HCT116 (cell line): ENCODE measurements around the gene DHX40. TPM values are rescaled to one million over a fixed set of nuclear protein-coding genes. Genes with fewer than 3 reads are reported as not detected.

Experiments
- ATAC-seq: fragments of 200-7000 bp; cut with Tn5 transposase; 2 replicates; pipeline ENCODE4 v1.9.1; 2020; ENCODE audit warnings: mild to moderate bottlenecking, moderate library complexity
- BruUV-seq: library from RNA; stranded (reverse); fragments of 400-500 nt; replicated peaks from 2 replicates; lab custom pipeline; 2021; lab: Mats Ljungman, UMichigan
- CTCF ChIA-PET: fragments of 300-600 bp; sonication (Branson Sonifier 250); formaldehyde crosslinking; loops from one replicate; lab custom pipeline; 2021; ENCODE audit warnings: antibody characterized with exemption; lab: Charles Lee
- POLR2A ChIA-PET: fragments of 300-600, 350-600 bp; sonication (Branson Sonifier 250); formaldehyde crosslinking; loops from one replicate; lab custom pipeline; 2021; ENCODE audit warnings: antibody characterized with exemption; lab: Charles Lee
- RAD21 ChIA-PET, 2 experiments: fragments of 300-600 bp; sonication (Branson Sonifier 250); formaldehyde crosslinking; loops; one replicate each; lab custom pipeline; 2023; ENCODE audit warnings: low total read pairs in 2 of 2; ENCODE audit not compliant: uncharacterized antibody in 2 of 2, unreplicated experiment in 2 of 2, low non-redundant PET in 1 of 2; lab: Charles Lee
- DNase-seq: peaks from one replicate; pipeline ENCODE4 v3.0.0-alpha.2; 2010; ENCODE audit warnings: low read depth, low spot score
- H2AFZ ChIP-seq: fragments of 200-600 bp; shearing (Covaris generic), sonication (generic); 2 replicates; pipeline ENCODE4 v1.6.1; 2017; ENCODE audit warnings: low read depth, mixed run types, mixed read lengths, antibody characterized with exemption, low read length; ENCODE audit not compliant: poor library complexity, severe bottlenecking
- H3K27ac ChIP-seq: 2 replicates; pipeline ENCODE4 v1.5.1; 2012; ENCODE audit warnings: low read depth, low read length
- H3K27me3 ChIP-seq: fragments of 200-600 bp; sonication (generic); 2 replicates; pipeline ENCODE4 v1.6.1; 2016; ENCODE audit warnings: mixed run types, low read length, mixed read lengths; ENCODE audit not compliant: insufficient read depth
- H3K36me3 ChIP-seq, 2 experiments: fragments of 200-500 bp in 1 of 2; fragments of 200-600 bp in 1 of 2; sonication (Bioruptor generic) in 1 of 2; sonication (generic) in 1 of 2; 2 replicates each; pipeline versions ENCODE4 v1.5.1 to v1.6.1; 2014 to 2016; ENCODE audit warnings: low read length in 2 of 2, inconsistent platforms in 1 of 2, mixed read lengths in 1 of 2, mixed run types in 1 of 2; ENCODE audit not compliant: insufficient read depth in 2 of 2, control insufficient read depth in 1 of 2
- H3K4me1 ChIP-seq, 2 experiments: fragments of 200-600 bp in 1 of 2; sonication (generic) in 1 of 2; 2 replicates each; pipeline versions ENCODE4 v1.5.1 to v1.6.1; 2012 to 2017; ENCODE audit warnings: low read length in 2 of 2, inconsistent platforms in 1 of 2, mild to moderate bottlenecking in 1 of 2, mixed read lengths in 1 of 2, mixed run types in 1 of 2, moderate library complexity in 1 of 2; ENCODE audit not compliant: insufficient read depth in 2 of 2, control insufficient read depth in 1 of 2
- H3K4me2 ChIP-seq: fragments of 200-600 bp; sonication (generic); 2 replicates; pipeline ENCODE4 v1.6.1; 2017; ENCODE audit warnings: mixed run types, low read length, mixed read lengths
- H3K4me3 ChIP-seq, 2 experiments: fragments of 200-600 bp in 1 of 2; sonication (generic) in 1 of 2; replicated peaks in 1 of 2; 2 replicates each; pipeline ENCODE4 v1.5.1; 2011 to 2016; ENCODE audit warnings: low read length in 2 of 2, control low read depth in 1 of 2, low read depth in 1 of 2, mild to moderate bottlenecking in 1 of 2, mixed read lengths in 1 of 2, mixed run types in 1 of 2
- H3K79me2 ChIP-seq: fragments of 200-600 bp; sonication (generic); 2 replicates; pipeline ENCODE4 v1.6.1; 2017; ENCODE audit warnings: mild to moderate bottlenecking, mixed run types, low read length, moderate library complexity, mixed read lengths; ENCODE audit not compliant: insufficient read depth
- H3K9ac ChIP-seq: fragments of 200-600 bp; sonication (generic); 2 replicates; pipeline ENCODE4 v1.6.1; 2016; ENCODE audit warnings: low read length, mixed read lengths
- H3K9me2 ChIP-seq: fragments of 200-600 bp; sonication (generic), shearing (Covaris generic); 2 replicates; pipeline ENCODE4 v1.6.1; 2017; ENCODE audit warnings: mixed run types, mild to moderate bottlenecking, moderate library complexity; ENCODE audit not compliant: insufficient read depth
- H3K9me3 ChIP-seq, 2 experiments: fragments of 200-500 bp in 1 of 2; fragments of 200-600 bp in 1 of 2; sonication (Bioruptor generic) in 1 of 2; sonication (generic) in 1 of 2; 2 replicates each; pipeline ENCODE4 v1.6.1; 2014 to 2017; ENCODE audit warnings: low read length in 2 of 2, mixed read lengths in 2 of 2, inconsistent platforms in 1 of 2, low read depth in 1 of 2, mild to moderate bottlenecking in 1 of 2, mixed run types in 1 of 2, moderate library complexity in 1 of 2; ENCODE audit not compliant: control insufficient read depth in 1 of 2, insufficient read depth in 1 of 2
- H4K20me1 ChIP-seq: fragments of 200-600 bp; sonication (generic), shearing (Covaris generic); 2 replicates; pipeline ENCODE4 v1.6.1; 2017; ENCODE audit warnings: mixed run types, mild to moderate bottlenecking, moderate library complexity; ENCODE audit not compliant: insufficient read depth
- ELF1 ChIP-seq: IDR thresholded peaks from 2 replicates; pipeline ENCODE4 v1.6.1; 2012; ENCODE audit warnings: low read depth, borderline replicate concordance
- EZH2 ChIP-seq: fragments of 200-600 bp; sonication (generic); IDR thresholded peaks from 2 replicates; pipeline ENCODE4 v1.6.1; 2017; ENCODE audit warnings: antibody characterized with exemption, mixed run types
- FOSL1 ChIP-seq: IDR thresholded peaks from 2 replicates; pipeline ENCODE4 v1.6.1; 2012; ENCODE audit warnings: low read depth
- JUND ChIP-seq: IDR thresholded peaks from 2 replicates; pipeline ENCODE4 v1.6.1; 2012
- POLR2A ChIP-seq: IDR thresholded peaks from 2 replicates; pipeline ENCODE4 v1.7.0; 2011; ENCODE audit warnings: borderline replicate concordance; ENCODE audit not compliant: insufficient read depth, insufficient read length; ENCODE audit errors: extremely low read depth
- RAD21 ChIP-seq: IDR thresholded peaks from 2 replicates; pipeline ENCODE4 v1.6.1; 2012; ENCODE audit warnings: low read depth, mild to moderate bottlenecking
- TCF7L2 ChIP-seq: IDR thresholded peaks from 2 replicates; pipeline ENCODE4 v1.7.0; 2011; ENCODE audit warnings: borderline replicate concordance, inconsistent platforms; ENCODE audit not compliant: insufficient read depth, insufficient read length; ENCODE audit errors: extremely low read depth
- ZFX ChIP-seq: fragments of 450-650 bp; IDR thresholded peaks from 2 replicates; pipeline ENCODE4 v1.6.1; 2017
- intact Hi-C: fragments of 100-400 bp; cut with micrococcal nuclease; formaldehyde crosslinking; loops from 2 replicates; pipeline ENCODE4 v1.10.0; 2022
- total RNA-seq: library from RNA; stranded (reverse); gene quantifications from one replicate; pipeline ENCODE4 v1.2.1, GENCODE V29; 2021; ENCODE audit not compliant: unreplicated experiment
- TF ChIP-seq, protein P1 (sequence below): IDR thresholded peaks from 2 replicates; pipeline ENCODE4 v1.6.1; 2012
- TF ChIP-seq, protein P2 (sequence below): IDR thresholded peaks from 2 replicates; pipeline ENCODE4 v1.6.1; 2011; ENCODE audit warnings: mild to moderate bottlenecking, low read length, moderate library complexity; ENCODE audit not compliant: insufficient replicate concordance; ENCODE audit errors: extremely low read depth
- TF ChIP-seq, protein P3 (sequence below): IDR thresholded peaks from 2 replicates; pipeline ENCODE4 v1.6.1; 2012

Gene DHX40
- total RNA-seq, 1 experiment from 2014 or later: 58.7 TPM

DNA sequence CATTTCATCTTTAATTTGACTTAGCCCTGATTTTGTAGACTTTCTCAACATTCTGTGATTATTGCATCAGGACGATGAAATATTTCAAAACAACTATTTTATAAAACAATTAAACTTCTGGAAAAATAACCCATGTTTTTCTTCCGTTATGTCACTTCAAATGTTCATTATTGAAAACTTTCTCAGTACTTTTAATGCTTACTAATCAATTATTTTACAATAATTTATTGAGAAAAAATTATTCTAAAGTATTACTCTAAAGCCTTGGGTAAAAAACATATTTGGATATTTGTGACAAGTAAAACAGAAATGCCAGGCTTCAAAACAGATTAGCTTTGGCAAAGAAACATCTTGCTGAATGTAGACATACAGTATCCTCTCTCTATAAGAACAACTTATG, 46.3 kb upstream of the DHX40 start:
- H3K4me1 ChIP-seq: peaks cover 0 to 10% of the 10 kb centered on the region in 2 experiments; a peak in 2 of 4 replicates
- no peaks in the 10 kb centered on the region for H3K9me2 ChIP-seq
- TF ChIP-seq, protein P1, sequence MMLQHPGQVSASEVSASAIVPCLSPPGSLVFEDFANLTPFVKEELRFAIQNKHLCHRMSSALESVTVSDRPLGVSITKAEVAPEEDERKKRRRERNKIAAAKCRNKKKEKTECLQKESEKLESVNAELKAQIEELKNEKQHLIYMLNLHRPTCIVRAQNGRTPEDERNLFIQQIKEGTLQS: no peak
- TF ChIP-seq RAD21: no peak
- TF ChIP-seq TCF7L2: no peak
- TF ChIP-seq, protein P2, sequence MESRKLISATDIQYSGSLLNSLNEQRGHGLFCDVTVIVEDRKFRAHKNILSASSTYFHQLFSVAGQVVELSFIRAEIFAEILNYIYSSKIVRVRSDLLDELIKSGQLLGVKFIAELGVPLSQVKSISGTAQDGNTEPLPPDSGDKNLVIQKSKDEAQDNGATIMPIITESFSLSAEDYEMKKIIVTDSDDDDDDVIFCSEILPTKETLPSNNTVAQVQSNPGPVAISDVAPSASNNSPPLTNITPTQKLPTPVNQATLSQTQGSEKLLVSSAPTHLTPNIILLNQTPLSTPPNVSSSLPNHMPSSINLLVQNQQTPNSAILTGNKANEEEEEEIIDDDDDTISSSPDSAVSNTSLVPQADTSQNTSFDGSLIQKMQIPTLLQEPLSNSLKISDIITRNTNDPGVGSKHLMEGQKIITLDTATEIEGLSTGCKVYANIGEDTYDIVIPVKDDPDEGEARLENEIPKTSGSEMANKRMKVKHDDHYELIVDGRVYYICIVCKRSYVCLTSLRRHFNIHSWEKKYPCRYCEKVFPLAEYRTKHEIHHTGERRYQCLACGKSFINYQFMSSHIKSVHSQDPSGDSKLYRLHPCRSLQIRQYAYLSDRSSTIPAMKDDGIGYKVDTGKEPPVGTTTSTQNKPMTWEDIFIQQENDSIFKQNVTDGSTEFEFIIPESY: no peak
- TF ChIP-seq ELF1: no peak
- no peak for TF ChIP-seq JUND
- no peak for TF ChIP-seq POLR2A
- TF ChIP-seq FOSL1: no peak
- no peak for TF ChIP-seq ZFX
- TF ChIP-seq EZH2: no peak
- TF ChIP-seq, protein P3, sequence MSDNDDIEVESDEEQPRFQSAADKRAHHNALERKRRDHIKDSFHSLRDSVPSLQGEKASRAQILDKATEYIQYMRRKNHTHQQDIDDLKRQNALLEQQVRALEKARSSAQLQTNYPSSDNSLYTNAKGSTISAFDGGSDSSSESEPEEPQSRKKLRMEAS: no peak
- no peak overlapping the region for H2AFZ ChIP-seq
- H3K9me3 ChIP-seq: no peaks in the 10 kb centered on the region
- no peaks in the 10 kb centered on the region for H3K79me2 ChIP-seq
- no peak overlapping the region for H3K4me3 ChIP-seq
- no peak overlapping the region for H3K27ac ChIP-seq
- DNase-seq (no peak), ATAC-seq (no peak)
- BruUV-seq: no TSS peak
- intact Hi-C loops: no loop called here
- H3K4me2 ChIP-seq: no peak overlapping the region
- ChIA-PET POLR2A (interaction anchor here (0.6 kb wide), 1 partner anchor 309 kb away, joined by 5 read pairs; no protein-coding TSS in a partner anchor), RAD21 (no interaction called here), CTCF (interaction anchor here (0.8 to 1.2 kb wide), 3 partner anchors 145 to 208 kb away, joined by 3 read pairs; no protein-coding TSS in a partner anchor)
- no peaks in the 10 kb centered on the region for H3K27me3 ChIP-seq
- H4K20me1 ChIP-seq: no peaks in the 10 kb centered on the region
- H3K36me3 ChIP-seq: no peaks in the 10 kb centered on the region
- H3K9ac ChIP-seq: no peak overlapping the region
